ENCODE data around the gene MOSPD3.
A peak's percentile ranks its signal among the peaks of the same experiment; 100 is the strongest.

The MOSPD3 gene

DNA sequence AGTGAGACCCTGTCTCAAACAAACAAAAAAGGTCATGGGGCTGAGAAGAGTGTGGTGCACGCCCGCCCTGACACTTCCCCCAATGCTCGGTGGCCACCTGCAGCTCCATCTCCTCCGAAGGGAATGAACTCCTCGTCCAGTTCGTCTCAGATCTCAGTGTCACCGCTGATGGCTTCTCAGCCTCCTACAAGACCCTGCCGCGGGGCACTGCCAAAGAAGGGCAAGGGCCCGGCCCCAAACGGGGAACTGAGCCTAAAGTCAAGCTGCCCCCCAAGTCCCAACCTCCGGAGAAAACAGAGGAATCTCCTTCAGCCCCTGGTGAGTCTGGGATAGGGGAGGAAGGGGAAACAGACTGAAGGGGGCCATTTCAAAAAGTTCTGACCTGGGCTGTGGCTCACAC is 6.0 kb upstream of the MOSPD3 start:
- TF ChIP-seq POLR2AphosphoS5 (IDR thresholded peaks at IDR 0.05; ENCODE audit: low read depth) (no peak), SPI1 (IDR thresholded peaks at IDR 0.05; ENCODE audit: borderline replicate concordance, low read depth) (no peak)
- H3K4me3 ChIP-seq (replicated peaks; ENCODE audit: insufficient read depth, low read length), result no peak overlapping the region
- no peak overlapping the region for H3K27ac ChIP-seq (replicated peaks)
- H3K27me3 ChIP-seq (ENCODE audit: insufficient read depth, poor library complexity, severe bottlenecking), result no peaks in the 10 kb centered on the region
- no peak for DNase-seq (ENCODE audit: low read depth in 1 of 2, low spot score in 1 of 2)

DNA sequence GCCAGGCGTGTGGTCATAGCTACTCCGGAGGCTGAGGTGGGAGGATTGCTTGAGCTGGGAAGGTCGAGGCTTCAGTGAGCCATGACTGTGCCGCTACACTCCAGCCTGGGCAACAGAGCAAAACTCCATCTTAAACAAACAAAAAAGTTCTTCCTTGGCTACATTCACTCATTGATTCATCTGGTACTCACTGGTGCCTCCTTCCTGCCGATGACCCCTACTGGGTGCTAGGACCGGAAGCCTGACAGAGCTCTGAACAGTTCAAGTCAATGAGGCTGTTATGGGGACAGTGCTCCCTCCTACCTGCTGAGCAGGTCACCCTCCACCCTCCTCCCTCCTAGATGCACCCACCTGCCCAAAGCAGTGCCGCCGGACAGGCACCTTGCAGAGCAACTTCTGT is 5.2 kb upstream of the MOSPD3 start:
- Histone ChIP-seq H3K27ac (replicated peaks) (no peak overlapping the region), H3K4me3 (replicated peaks; ENCODE audit: insufficient read depth, low read length) (no peak overlapping the region), H3K27me3 (ENCODE audit: insufficient read depth, poor library complexity, severe bottlenecking) (no peaks in the 10 kb centered on the region)
- no peak for DNase-seq (ENCODE audit: low read depth in 1 of 2, low spot score in 1 of 2)
- TF ChIP-seq POLR2AphosphoS5 (IDR thresholded peaks at IDR 0.05; ENCODE audit: low read depth), result no peak
- no peak for TF ChIP-seq SPI1 (IDR thresholded peaks at IDR 0.05; ENCODE audit: borderline replicate concordance, low read depth)
- TF ChIP-seq GABPA (IDR thresholded peaks at IDR 0.05; ENCODE audit: low read depth), result no peak
- TF ChIP-seq, protein P1, sequence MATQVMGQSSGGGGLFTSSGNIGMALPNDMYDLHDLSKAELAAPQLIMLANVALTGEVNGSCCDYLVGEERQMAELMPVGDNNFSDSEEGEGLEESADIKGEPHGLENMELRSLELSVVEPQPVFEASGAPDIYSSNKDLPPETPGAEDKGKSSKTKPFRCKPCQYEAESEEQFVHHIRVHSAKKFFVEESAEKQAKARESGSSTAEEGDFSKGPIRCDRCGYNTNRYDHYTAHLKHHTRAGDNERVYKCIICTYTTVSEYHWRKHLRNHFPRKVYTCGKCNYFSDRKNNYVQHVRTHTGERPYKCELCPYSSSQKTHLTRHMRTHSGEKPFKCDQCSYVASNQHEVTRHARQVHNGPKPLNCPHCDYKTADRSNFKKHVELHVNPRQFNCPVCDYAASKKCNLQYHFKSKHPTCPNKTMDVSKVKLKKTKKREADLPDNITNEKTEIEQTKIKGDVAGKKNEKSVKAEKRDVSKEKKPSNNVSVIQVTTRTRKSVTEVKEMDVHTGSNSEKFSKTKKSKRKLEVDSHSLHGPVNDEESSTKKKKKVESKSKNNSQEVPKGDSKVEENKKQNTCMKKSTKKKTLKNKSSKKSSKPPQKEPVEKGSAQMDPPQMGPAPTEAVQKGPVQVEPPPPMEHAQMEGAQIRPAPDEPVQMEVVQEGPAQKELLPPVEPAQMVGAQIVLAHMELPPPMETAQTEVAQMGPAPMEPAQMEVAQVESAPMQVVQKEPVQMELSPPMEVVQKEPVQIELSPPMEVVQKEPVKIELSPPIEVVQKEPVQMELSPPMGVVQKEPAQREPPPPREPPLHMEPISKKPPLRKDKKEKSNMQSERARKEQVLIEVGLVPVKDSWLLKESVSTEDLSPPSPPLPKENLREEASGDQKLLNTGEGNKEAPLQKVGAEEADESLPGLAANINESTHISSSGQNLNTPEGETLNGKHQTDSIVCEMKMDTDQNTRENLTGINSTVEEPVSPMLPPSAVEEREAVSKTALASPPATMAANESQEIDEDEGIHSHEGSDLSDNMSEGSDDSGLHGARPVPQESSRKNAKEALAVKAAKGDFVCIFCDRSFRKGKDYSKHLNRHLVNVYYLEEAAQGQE (IDR thresholded peaks at IDR 0.05; ENCODE audit: insufficient replicate concordance, low read depth), result no peak
- TF ChIP-seq, protein P2, sequence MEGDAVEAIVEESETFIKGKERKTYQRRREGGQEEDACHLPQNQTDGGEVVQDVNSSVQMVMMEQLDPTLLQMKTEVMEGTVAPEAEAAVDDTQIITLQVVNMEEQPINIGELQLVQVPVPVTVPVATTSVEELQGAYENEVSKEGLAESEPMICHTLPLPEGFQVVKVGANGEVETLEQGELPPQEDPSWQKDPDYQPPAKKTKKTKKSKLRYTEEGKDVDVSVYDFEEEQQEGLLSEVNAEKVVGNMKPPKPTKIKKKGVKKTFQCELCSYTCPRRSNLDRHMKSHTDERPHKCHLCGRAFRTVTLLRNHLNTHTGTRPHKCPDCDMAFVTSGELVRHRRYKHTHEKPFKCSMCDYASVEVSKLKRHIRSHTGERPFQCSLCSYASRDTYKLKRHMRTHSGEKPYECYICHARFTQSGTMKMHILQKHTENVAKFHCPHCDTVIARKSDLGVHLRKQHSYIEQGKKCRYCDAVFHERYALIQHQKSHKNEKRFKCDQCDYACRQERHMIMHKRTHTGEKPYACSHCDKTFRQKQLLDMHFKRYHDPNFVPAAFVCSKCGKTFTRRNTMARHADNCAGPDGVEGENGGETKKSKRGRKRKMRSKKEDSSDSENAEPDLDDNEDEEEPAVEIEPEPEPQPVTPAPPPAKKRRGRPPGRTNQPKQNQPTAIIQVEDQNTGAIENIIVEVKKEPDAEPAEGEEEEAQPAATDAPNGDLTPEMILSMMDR (IDR thresholded peaks at IDR 0.05; ENCODE audit: insufficient read depth, low read length), result no peak

DNA sequence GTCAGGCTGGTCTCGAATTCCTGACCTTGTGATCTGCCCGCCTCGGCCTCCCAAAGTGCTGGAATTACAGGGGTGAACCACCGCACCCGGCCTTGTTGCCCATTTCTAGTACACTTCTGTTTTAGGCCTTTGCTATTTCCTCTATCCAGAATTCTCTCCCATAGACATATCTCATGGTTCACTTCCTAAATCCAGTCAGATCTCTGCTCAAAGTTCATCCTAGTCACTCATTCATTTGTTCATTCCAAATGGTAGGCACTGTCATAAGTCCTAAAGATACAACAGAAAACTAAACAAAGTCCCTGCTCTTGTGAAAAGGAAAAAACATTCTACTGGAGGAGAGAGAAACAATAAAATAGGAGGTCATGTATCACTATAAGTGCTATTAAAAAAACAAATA is 2.4 kb upstream of the MOSPD3 start:
- DNase-seq (ENCODE audit: low read depth in 1 of 2, low spot score in 1 of 2), result no peak
- no peak for TF ChIP-seq POLR2AphosphoS5 (IDR thresholded peaks at IDR 0.05; ENCODE audit: low read depth)
- TF ChIP-seq, protein P2 (IDR thresholded peaks at IDR 0.05; ENCODE audit: insufficient read depth, low read length), result no peak
- no peak for TF ChIP-seq GABPA (IDR thresholded peaks at IDR 0.05; ENCODE audit: low read depth)
- TF ChIP-seq, protein P1 (IDR thresholded peaks at IDR 0.05; ENCODE audit: insufficient replicate concordance, low read depth), result no peak
- TF ChIP-seq SPI1 (IDR thresholded peaks at IDR 0.05; ENCODE audit: borderline replicate concordance, low read depth), result no peak
- Histone ChIP-seq H3K4me3 (replicated peaks; ENCODE audit: insufficient read depth, low read length) (no peak overlapping the region), H3K27me3 (ENCODE audit: insufficient read depth, poor library complexity, severe bottlenecking) (no peaks in the 10 kb centered on the region), H3K27ac (replicated peaks) (no peak overlapping the region)

DNA sequence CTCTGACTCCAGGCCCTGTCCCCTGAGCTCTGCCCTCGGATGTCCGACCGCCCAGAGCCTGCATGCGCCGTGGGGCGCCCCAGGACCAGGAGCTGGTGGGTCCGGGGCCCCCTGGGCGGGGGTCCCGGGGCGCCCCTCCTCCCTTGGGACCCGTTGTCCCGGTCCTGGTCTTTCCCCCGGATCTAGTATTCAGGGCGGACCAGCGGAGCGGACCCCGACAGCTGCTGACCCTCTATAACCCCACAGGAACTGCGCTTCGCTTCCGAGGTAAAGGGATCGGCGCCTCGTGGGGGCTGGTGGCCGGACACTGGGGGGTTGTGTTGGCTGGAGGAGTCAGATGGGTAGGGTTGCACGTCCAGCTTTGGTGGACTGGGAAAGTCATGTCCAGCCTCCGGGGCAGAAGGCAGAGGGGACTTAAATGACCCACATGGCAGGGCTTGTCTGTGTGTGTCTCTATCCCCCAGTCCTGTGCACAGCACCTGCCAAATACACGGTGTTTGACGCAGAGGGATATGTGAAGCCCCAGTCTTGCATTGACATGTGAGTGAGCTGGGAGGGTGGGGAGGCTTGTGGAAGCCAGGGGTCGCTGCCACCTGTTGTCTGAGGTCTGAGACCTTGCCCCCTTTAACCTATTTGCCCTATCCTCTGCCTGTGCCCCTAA is 520 bp downstream of the MOSPD3 start:
- TF ChIP-seq SPI1 (IDR thresholded peaks at IDR 0.05; ENCODE audit: borderline replicate concordance, low read depth), result no peak
- TF ChIP-seq GABPA (IDR thresholded peaks at IDR 0.05; ENCODE audit: low read depth), result no peak
- TF ChIP-seq POLR2AphosphoS5 (IDR thresholded peaks at IDR 0.05; ENCODE audit: low read depth), result no peak
- TF ChIP-seq, protein P1 (IDR thresholded peaks at IDR 0.05; ENCODE audit: insufficient replicate concordance, low read depth), result no peak
- TF ChIP-seq, protein P2 (IDR thresholded peaks at IDR 0.05; ENCODE audit: insufficient read depth, low read length), result no peak
- peak overlapping the region; percentile 93 for H3K27ac ChIP-seq (replicated peaks)
- DNase-seq (ENCODE audit: low read depth in 1 of 2, low spot score in 1 of 2), result no peak

More for the DNA sequence above, 520 bp downstream of the MOSPD3 start:
- Histone ChIP-seq H3K4me3 (replicated peaks; ENCODE audit: insufficient read depth, low read length) (peak overlapping the region; percentile 83), H3K27me3 (ENCODE audit: insufficient read depth, poor library complexity, severe bottlenecking) (no peaks in the 10 kb centered on the region)
